Measurements from ENCODE around the gene ACVR1B. TPM values are rescaled to one million over a fixed set of nuclear protein-coding genes. Genes with fewer than 3 reads are reported as not detected.

ACVR1B gene
- total and polyA plus RNA-seq, 9 of the 15 experiments (the other 6 are each of a cell fraction or from before 2014, with no cell fraction given) = 0.97 to 15.1 (median 6.8) TPM

- TF ChIP-seq HBP1 (CRISPR knock-in tag; IDR thresholded peaks at IDR 0.05) = no peak
Observed at GRCh38 chr12:51942056-51942455, 9.4 kb upstream of the ACVR1B start (continued).

DNA sequence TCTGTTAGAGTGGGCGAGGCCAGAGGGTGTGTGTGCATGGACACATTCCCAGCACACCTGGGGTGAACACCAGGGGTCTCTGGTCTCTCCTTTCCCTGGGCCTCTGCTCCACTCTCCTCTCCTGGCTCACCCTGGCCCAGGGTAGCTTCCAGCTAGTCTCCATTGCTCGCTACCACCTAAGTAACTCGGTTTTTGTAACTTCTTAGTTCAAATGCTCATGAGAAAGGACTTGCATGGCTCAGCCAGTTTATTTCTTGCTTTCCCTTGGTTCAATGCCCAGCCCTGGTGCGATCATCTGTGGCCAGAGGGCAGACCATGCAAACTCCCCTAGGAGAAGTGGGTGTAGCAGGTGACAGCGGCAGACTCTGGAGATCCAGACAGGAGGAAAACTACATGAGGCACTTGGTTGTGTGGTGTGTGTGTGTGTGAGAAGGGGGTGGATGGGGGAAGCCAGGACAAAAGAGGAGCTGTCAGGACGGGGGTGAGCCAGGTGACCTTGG lies 8.9 kb upstream of the ACVR1B start:
- no peak for FAIRE-seq
- intact Hi-C loops (cut with micrococcal nuclease) = no loop called here
- TF ChIP-seq CREB1 (IDR thresholded peaks at IDR 0.05) (no peak), CREB1 (CRISPR knock-in tag; IDR thresholded peaks at IDR 0.05) (no peak), HCFC1 (IDR thresholded peaks at IDR 0.05; ENCODE audit: low read depth, low read length) (no peak), NR0B1 (IDR thresholded peaks at IDR 0.05; ENCODE audit: partially characterized antibody) (no peak), JUN (IDR thresholded peaks at IDR 0.05; ENCODE audit: borderline replicate concordance, low read depth, low read length) (no peak), JUN (CRISPR knock-in tag; IDR thresholded peaks at IDR 0.05; ENCODE audit: borderline replicate concordance) (no peak), GATAD2A (IDR thresholded peaks at IDR 0.05) (no peak), GATA2 (CRISPR knock-in tag; IDR thresholded peaks at IDR 0.05) (no peak), CBX8 (IDR thresholded peaks at IDR 0.05; ENCODE audit: borderline replicate concordance, extremely low read depth, low read depth, low read length, poor library complexity, severe bottlenecking) (no peak), ZKSCAN1 (IDR thresholded peaks at IDR 0.05; ENCODE audit: low read depth, low read length) (no peak), ZNF174 (CRISPR knock-in tag; IDR thresholded peaks at IDR 0.05) (no peak), RFX5 (IDR thresholded peaks at IDR 0.05; ENCODE audit: low read depth, low read length) (no peak), ZNF197 (CRISPR knock-in tag; IDR thresholded peaks at IDR 0.05; ENCODE audit: low read depth) (no peak)
- TF ChIP-seq, protein P1, sequence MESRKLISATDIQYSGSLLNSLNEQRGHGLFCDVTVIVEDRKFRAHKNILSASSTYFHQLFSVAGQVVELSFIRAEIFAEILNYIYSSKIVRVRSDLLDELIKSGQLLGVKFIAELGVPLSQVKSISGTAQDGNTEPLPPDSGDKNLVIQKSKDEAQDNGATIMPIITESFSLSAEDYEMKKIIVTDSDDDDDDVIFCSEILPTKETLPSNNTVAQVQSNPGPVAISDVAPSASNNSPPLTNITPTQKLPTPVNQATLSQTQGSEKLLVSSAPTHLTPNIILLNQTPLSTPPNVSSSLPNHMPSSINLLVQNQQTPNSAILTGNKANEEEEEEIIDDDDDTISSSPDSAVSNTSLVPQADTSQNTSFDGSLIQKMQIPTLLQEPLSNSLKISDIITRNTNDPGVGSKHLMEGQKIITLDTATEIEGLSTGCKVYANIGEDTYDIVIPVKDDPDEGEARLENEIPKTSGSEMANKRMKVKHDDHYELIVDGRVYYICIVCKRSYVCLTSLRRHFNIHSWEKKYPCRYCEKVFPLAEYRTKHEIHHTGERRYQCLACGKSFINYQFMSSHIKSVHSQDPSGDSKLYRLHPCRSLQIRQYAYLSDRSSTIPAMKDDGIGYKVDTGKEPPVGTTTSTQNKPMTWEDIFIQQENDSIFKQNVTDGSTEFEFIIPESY (CRISPR knock-in tag; IDR thresholded peaks at IDR 0.05) = no peak

More for the DNA sequence above, 8.9 kb upstream of the ACVR1B start:
- WGBS (ENCODE audit: insufficient coverage, low coverage, missing lambda C conversion rate) = 14% methylated on average over 6 of the region's 6 CpGs
- H2AFZ ChIP-seq (ENCODE audit: low read depth, low read length) = no peak overlapping the region
- H3K9ac ChIP-seq (ENCODE audit: insufficient read depth in 1 of 2, low read depth in 2 of 2, low read length in 2 of 2) = no peak overlapping the region; a peak in 1 of 4 replicates
- no peaks in the 10 kb centered on the region for H3K79me2 ChIP-seq (ENCODE audit: control insufficient read depth, insufficient read depth, low read length)
- peaks cover 4% of the 10 kb centered on the region; the same call in 1 of the 2 replicates for H3K9me3 ChIP-seq (replicated peaks; ENCODE audit: control insufficient read depth, insufficient read depth, low read depth, low read length)
- CTCF ChIA-PET (ENCODE audit: low intra/inter-chr PET ratio) = no interaction called here
- no peak overlapping the region for H3K4me2 ChIP-seq (ENCODE audit: insufficient read depth, low read length)
- H3K9me1 ChIP-seq (ENCODE audit: control insufficient read depth, insufficient read depth, low read length) = no peaks in the 10 kb centered on the region
- ATAC-seq (no peak), DNase-seq (ENCODE audit: extremely low read depth in 1 of 4, low spot score in 3 of 4) (no peak)
- H4K20me1 ChIP-seq (replicated peaks; ENCODE audit: control insufficient read depth, insufficient read depth, low read length) = no peaks in the 10 kb centered on the region
- peaks cover 0 to 4% of the 10 kb centered on the region in 2 experiments; a peak in 1 of 5 replicates for H3K4me1 ChIP-seq (replicated peaks in 1 of 2; ENCODE audit: control insufficient read depth in 2 of 2, insufficient read depth in 2 of 2, low read length in 2 of 2)
- BruUV-seq (replicated peaks) = no TSS peak
- H3K27me3 ChIP-seq (ENCODE audit: control insufficient read depth in 2 of 2, insufficient read depth in 2 of 2, low read length in 2 of 2) = peaks cover 5 to 27% of the 10 kb centered on the region in 2 experiments; a peak in 3 of 5 replicates
- no peaks in the 10 kb centered on the region for H3K36me3 ChIP-seq (ENCODE audit: control insufficient read depth, insufficient read depth, low read length)
- in situ Hi-C loops (cut with MboI) = no loop called here
- H3K27ac ChIP-seq (ENCODE audit: extremely low read depth, low read depth, low read length) = no peak overlapping the region
- no peak overlapping the region for H3K4me3 ChIP-seq
- POLR2A ChIA-PET = interaction anchor here (0.6 kb wide), 1 partner anchor 35 kb away, joined by 3 read pairs; no protein-coding TSS in a partner anchor
